Cerebellar nuclear complex (tissue), 1 donor: ENCODE data around the gene KATNBL1.

Source experiments
- DNase-seq, 2 experiments: peaks; one replicate each; lab custom pipeline; 2025; lab: John Stamatoyannopoulos, UW

KATNBL1 gene

DNA sequence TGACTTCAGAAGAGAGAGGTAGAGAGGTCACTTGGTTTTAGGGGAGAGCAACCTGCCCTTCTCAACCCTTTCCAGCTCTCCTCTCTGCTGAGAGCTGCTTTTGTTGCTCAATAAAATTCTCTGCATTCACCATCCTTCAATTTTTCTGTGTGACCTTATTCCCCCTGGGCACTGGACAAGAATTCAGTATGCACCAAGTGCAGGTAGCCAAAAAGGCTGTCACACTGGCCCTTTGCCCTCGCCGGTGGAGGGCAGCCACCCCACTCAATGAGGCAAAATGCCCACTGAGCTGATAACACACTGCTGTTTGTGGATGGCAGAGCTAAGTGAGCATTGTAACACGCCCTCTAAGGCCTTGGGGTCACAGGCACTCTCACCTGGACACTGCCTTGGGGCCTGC is 95.2 kb downstream of the KATNBL1 start:
- DNase-seq, result no peak

DNA sequence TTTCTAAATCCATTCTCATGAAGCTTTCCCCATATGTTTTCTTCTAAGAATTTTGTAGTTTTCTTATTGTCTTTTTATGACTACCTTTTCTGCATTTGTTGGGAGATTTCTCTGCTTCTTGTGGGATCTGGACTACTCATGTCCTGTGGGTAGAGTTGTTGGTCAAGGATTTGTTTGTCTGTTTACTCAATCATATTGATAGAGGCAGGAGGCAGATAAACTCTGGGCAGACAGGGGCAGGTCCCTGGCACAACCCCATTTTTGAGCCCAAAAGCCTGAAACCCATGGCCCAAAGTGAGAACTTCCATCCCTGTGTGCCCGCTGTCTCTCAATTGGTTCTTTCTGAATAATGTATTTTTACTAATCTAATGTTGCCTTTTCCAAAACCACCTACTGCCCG is 95.7 kb downstream of the KATNBL1 start:
- DNase-seq, result no peak

DNA sequence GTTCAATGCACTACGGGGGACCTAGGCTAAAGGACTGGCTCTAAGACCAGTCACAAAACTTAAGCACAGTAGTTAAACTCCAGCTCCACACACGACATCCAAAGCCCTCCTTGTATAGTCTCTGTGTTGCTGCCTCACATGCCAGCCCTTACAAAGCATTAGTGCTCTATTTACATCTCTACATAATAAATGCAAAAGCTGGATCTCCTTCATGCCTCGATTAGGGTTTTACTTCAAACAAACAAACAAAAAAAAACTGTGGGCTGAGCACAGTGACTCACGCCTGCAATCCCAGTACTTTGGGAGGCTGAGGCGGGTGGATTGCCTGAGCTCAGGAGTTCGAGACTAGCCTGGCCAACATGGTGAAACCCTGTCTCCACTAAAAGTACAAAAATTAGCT is 98.4 kb downstream of the KATNBL1 start:
- no peak for DNase-seq

DNA sequence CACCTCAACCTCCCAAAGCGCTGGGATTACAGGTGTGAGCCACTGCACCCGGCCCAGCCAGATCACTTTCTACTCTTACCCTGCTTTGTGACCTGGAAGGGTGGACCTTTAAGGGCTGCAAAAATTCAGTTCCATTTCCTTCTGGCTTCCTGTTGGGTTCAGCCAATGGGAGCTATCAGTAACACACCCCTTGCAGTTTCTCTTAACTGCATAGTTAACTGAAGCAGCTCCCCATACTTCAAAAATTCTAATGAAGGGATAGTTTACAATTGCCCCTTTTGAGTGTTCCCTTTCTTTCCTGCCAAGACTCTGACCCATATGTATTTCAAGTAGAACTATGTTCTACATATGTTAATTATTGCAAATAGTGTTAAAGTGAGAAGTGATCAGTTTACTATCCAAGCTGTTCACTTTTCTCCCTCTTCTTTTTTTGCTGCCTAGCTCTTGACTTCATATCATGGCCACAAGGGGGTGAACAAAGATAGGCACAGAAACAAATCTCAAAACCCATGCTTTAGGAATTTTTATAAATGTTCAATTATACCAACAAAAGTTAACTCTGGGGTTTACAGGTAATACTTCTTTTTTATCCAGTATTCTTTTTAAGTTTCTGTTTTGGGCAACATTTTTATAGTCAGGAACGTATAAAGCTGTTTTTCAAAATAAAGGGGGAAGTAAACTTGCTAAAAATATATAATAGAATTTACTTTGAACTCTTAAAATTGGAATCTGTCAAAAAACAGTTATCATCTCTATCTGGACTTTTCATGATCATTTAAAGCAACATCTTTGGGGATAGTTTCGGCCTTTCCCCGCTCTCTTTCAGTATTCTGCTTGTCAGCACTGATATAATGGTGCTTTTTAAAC is 99.9 kb downstream of the KATNBL1 start:
- no peak for DNase-seq

DNA sequence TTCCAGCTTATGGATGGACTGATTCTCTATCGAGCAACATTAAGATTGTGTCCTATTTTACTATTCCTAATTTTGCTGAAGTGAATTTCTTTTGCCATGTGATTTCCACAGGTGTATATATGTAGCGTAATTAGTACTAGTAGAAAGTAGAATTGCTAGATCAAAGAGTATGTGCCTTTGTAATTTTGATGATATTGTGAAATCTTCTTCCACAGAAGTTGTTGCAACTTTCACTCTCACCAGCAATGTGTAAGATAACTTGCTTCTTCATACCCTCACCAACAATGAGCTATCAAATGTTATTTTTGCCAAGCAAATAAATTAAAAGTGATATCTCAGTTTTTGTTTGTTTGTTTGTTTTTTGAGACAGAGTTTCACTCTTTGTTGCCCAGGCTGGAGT is 102.6 kb downstream of the KATNBL1 start:
- no peak for DNase-seq

DNA sequence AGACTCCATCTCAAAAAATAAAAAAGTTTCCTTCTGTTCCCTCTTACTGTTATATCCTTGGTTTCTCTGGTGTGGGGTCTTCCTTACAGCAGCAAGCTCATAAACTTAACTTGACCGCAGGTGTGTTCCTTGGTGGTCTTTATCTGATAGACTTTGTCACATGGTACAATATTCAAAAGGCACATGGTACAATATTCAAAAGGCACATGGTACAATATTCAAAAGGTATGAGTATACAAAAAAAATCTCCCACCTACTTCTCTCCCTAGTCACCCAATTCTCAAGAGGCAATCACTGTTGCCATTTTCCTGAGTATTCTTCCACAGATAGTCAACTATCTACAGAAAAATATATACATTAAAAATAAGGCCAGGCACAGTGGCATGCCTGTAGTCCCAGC is 103.5 kb downstream of the KATNBL1 start:
- no peak for DNase-seq

DNA sequence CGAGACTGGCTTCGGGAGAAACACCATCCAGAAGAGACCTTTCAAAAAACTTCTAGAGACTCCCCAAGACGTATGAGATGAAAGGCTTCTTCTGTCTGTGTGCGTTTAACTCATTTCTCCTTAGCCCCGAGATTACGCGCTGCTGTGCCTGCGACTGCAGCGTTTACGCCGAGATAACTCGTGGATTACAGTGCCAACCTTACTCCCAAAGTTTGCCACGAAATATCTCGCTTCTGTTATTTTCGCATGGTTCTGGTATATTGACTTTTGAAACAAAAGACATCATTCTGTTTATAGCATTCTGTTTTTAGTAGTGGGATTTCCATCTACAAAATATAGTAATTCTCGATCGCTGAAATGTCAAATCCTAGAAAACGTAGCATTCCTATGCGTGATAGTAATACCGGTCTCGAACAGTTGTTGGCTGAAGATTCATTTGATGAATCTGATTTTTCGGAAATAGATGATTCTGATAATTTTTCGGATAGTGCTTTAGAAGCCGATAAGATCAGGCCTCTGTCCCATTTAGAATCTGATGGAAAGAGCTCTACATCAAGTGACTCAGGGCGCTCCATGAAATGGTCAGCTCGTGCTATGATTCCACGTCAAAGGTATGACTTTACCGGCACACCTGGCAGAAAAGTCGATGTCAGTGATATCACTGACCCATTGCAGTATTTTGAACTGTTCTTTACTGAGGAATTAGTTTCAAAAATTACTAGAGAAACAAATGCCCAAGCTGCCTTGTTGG is 107.5 kb downstream of the KATNBL1 start:
- DNase-seq, result no peak

DNA sequence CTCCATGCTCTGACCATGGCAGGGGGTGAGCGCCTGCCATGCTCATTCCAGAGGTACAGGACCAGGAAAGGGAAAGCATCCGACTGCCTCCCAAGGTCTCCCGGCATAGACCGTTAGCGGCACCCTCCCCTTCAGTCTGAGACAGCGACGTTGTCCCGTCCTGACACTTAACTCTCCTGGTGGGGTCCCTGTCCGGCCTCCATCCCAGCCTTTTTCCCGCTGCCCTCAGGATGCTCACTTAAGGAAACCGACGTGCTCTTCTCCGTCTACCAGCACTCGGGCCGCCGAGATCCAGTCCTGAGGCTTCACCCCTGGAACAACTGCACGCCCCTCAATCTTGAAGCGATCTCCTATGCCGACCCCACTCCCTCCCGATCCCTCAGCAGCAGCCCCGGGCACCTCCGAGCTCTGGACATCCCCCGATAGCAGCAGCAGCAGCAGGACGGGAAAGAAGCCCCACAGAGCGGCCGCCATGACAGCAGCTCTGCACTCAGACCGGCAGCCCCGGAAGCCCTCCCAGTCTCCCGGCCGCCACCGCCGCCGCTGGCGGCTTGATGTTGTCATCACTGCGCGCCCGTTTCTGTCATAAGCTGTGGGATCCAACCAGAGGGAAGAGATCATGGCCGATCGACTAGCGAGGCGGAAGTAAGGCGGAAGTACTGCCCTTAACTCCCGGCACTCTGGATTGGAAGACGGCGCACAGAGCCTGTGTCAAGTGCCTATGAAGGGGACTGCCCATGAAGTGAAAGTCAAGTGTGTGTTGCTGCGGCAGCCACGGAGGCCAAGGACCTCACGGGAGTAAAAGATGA is 108.3 kb downstream of the KATNBL1 start, which contains the start of the genes EMC7 and PGBD4:
TSS of gene EMC7 (minus strand) at position 497 of the 809 bp plus-strand sequence. CDS start at position 474, 23 bp downstream.
TSS of gene PGBD4 (plus strand) at position 718 of the 809 bp plus-strand sequence. CDS start 449 bp downstream, outside the sequence.
- DNase-seq, result peak; percentile 78 to 92

DNA sequence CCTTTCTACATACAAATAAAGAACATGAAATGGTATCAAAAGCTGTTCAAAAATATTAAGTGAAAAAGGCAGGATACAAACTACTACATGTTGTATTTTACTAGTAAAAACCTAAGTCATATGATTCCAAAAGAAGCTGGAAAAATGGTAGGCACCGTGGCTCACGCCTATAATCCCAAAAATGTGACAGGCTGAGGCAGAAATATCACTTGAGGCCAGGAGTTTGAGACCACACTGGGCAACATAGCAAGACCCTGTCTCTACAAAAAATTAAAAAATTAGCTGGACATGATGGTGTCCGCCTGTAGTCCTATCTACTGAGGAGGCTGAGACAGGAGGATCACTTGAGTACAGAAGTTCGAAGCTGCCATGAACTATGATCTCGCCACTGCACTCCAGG is 110.0 kb downstream of the KATNBL1 start:
- DNase-seq, result no peak
